Measurements from ENCODE around the gene TBCB.

- TF ChIP-seq FOXM1 (IDR thresholded peaks at IDR 0.05; ENCODE audit: borderline replicate concordance), result no peak
- TF ChIP-seq ARNT (IDR thresholded peaks at IDR 0.05), result no peak
- TF ChIP-seq CTBP1 (IDR thresholded peaks at IDR 0.05; ENCODE audit: borderline replicate concordance), result no peak
- TF ChIP-seq TARDBP (IDR thresholded peaks at IDR 0.05), result no peak
- TF ChIP-seq NFRKB (IDR thresholded peaks at IDR 0.05), result no peak
These were observed 42.0 kb upstream of the TBCB start for GRCh38 chr19:36073121-36073876.
